ENCODE measurements around the gene DIDO1. TPM values are rescaled to one million over a fixed set of nuclear protein-coding genes. Genes with fewer than 3 reads are reported as not detected.
"Not testable (repeated sequence)": the region's sequence is repeated elsewhere in the genome, so short reads cannot be mapped to it uniquely, and the experiment has no call there.

The DIDO1 gene
- total and polyA plus RNA-seq, 12 donors = 16.0 to 44.6 (median 37.0) TPM

GRCh38 chr20:62850333-62850974 is 75.9 kb downstream of the DIDO1 start:
- intact Hi-C loops (cut with DNase I) = no loop called here
- WGBS, 2 donors = 90 to 93% methylated on average over 22 of the region's 22 CpGs

GRCh38 chr20:62849431-62849830 is 76.9 kb downstream of the DIDO1 start:
- ATAC-seq (no peak), DNase-seq (no peak)
- intact Hi-C loops (cut with DNase I) = no loop called here
- peaks cover 0 to 50% (median 6%) of the 10 kb centered on the region in 9 donors for H3K36me3 ChIP-seq
- H3K27me3 ChIP-seq = no peaks in the 10 kb centered on the region
- no peak overlapping the region for H3K27ac ChIP-seq
- no peak overlapping the region for H3K4me3 ChIP-seq
- H3K4me1 ChIP-seq = no peaks in the 10 kb centered on the region
- no peaks in the 10 kb centered on the region for H3K9me3 ChIP-seq
- TF ChIP-seq CTCF (IDR thresholded peaks at IDR 0.05) = no peak

More at GRCh38 chr20:62850333-62850974, 75.9 kb downstream of the DIDO1 start:
- H3K36me3 ChIP-seq = peaks cover 0 to 57% (median 6%) of the 10 kb centered on the region in 9 donors
- no peak for ATAC-seq
- no peak for TF ChIP-seq CTCF (IDR thresholded peaks at IDR 0.05)
- H3K9me3 ChIP-seq = no peaks in the 10 kb centered on the region
- DNase-seq = no peak
- H3K4me1 ChIP-seq = no peaks in the 10 kb centered on the region
- no peak overlapping the region for H3K4me3 ChIP-seq
- H3K27me3 ChIP-seq = no peaks in the 10 kb centered on the region
- H3K27ac ChIP-seq = no peak overlapping the region

GRCh38 chr20:62848917-62849316 is 77.4 kb downstream of the DIDO1 start:
- H3K9me3 ChIP-seq; H3K27me3 ChIP-seq; H3K27ac ChIP-seq; H3K4me3 ChIP-seq; intact Hi-C loops (cut with DNase I); H3K4me1 ChIP-seq; DNase-seq; ATAC-seq: not testable (repeated sequence)
- 94 to 98% methylated on average over 7 of the region's 7 CpGs for WGBS, 2 donors
- peaks cover 0 to 45% (median 5%) of the 10 kb centered on the region in 9 donors for H3K36me3 ChIP-seq

- WGBS, 2 donors = 82 to 83% methylated on average over 19 of the region's 19 CpGs
- no peaks in the 10 kb centered on the region for H3K27me3 ChIP-seq
- H3K4me3 ChIP-seq = no peak overlapping the region
- H3K4me1 ChIP-seq = no peaks in the 10 kb centered on the region
- no peak for TF ChIP-seq CTCF (IDR thresholded peaks at IDR 0.05)
- H3K9me3 ChIP-seq = no peaks in the 10 kb centered on the region
- H3K27ac ChIP-seq = no peak overlapping the region
- H3K36me3 ChIP-seq = peaks cover 0 to 23% (median 0%) of the 10 kb centered on the region in 9 donors
- intact Hi-C loops (cut with DNase I) = no loop called here
- DNase-seq (peak in 1 of 2 donors; percentile 63), ATAC-seq (peak in 6 of 8 donors; percentile 52 to 77 (median 66))
These were observed 80.0 kb downstream of the DIDO1 start for GRCh38 chr20:62846166-62846890.
